Mammary microvascular endothelial cell (primary cell): ENCODE data around the gene ZNF117. TPM values are rescaled to one million over a fixed set of nuclear protein-coding genes. Genes with fewer than 3 reads are reported as not detected.

Source experiments
- total RNA-seq: library from RNA; depleted of rRNA; stranded (reverse); fragments of >200 nt; gene quantifications from 2 replicates; pipeline ENCODE4 v1.2.3, GENCODE V29; 2015

Gene ZNF117
- 5.0 and 5.9 TPM in 2 replicates for total RNA-seq

DNA sequence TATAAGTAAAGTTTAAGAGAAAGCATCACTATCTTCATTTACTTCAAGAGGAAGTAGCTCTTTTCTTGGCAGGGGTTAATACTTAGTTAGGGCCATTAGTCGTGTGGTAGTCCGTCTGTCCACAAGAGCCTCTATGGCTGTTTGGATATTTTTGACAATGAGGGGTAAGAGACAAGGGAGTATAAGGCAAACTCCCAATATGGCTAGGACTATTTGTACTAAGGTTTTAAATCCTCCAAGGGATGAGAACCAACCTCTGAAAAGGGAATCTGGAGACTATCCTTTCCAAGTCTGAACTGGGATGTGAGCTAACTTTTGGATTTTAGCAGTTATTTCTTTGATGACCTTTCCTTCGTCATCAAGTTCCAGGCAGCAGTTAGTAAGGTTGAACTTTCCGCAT lies at the start of gene ZNF117:
TSS of gene ZNF117 (minus strand) at position 101 of the 400 bp plus-strand sequence.

GRCh38 chr7:65006094-65006992 lies 15.5 kb upstream of the ZNF117 start, which contains the start of gene ERV3-1:
Gene ERV3-1 (minus strand): TSS chr7:65006687. CDS start chr7:64993026, 13,661 bp downstream.

Other genes with a start within 250 kb of the ZNF117 start
- gene ZNF138, start 196.6 kb downstream of the ZNF117 start, total RNA-seq: 2.3 and 2.8 TPM in 2 replicates
- gene ZNF273, start 87.8 kb downstream of the ZNF117 start, total RNA-seq: 2.1 and 4.6 TPM in 2 replicates
- gene ERV3-1, start 15.7 kb upstream of the ZNF117 start, total RNA-seq: 18.7 TPM in 2 replicates